ENCODE data around the gene ISY1. TPM values are rescaled to one million over a fixed set of nuclear protein-coding genes. Genes with fewer than 3 reads are reported as not detected.

ISY1 gene
- polyA plus RNA-seq, 1 donor (not counting 4 experiments of a cell fraction or from before 2014, with no cell fraction given): 25.5 TPM

- Histone ChIP-seq H3K27ac (ENCODE audit: control insufficient read depth, insufficient read depth, low read length) (no peak overlapping the region), H3K27me3 (ENCODE audit: control insufficient read depth, extremely low read depth, insufficient read depth, low read length) (no peaks in the 10 kb centered on the region), H3K79me2 (ENCODE audit: control insufficient read depth, insufficient read depth, low read length) (peaks cover 17% of the 10 kb centered on the region), H2AFZ (ENCODE audit: control insufficient read depth, low read length) (no peak overlapping the region), H3K36me3 (ENCODE audit: control insufficient read depth in 2 of 2, extremely low read depth in 1 of 2, insufficient read depth in 2 of 2, low read length in 2 of 2) (peaks cover 12 to 20% of the 10 kb centered on the region in 2 experiments), H3K4me2 (ENCODE audit: control insufficient read depth, extremely low read depth, insufficient read depth, low read depth, low read length) (no peak overlapping the region), H3K9ac (ENCODE audit: control insufficient read depth, extremely low read depth, insufficient read depth, low read length) (no peak overlapping the region), H3K4me3 (ENCODE audit: control insufficient read depth in 2 of 3, extremely low read depth in 1 of 3, insufficient read depth in 2 of 3, low read depth in 1 of 3, low read length in 3 of 3) (no peak overlapping the region), H4K20me1 (ENCODE audit: control insufficient read depth, extremely low read depth, insufficient read depth, low read length) (no peaks in the 10 kb centered on the region), H3K9me1 (ENCODE audit: control insufficient read depth, extremely low read depth, insufficient read depth, low read length) (no peaks in the 10 kb centered on the region), H3K9me3 (ENCODE audit: control insufficient read depth, low read depth, low read length) (no peaks in the 10 kb centered on the region), H3K4me1 (ENCODE audit: control insufficient read depth, extremely low read depth, insufficient read depth, low read length) (peaks cover 15% of the 10 kb centered on the region)
- dilution Hi-C loops (cut with MboI; ENCODE audit: extremely low pct_ligation_motif_present, low sequenced_read_pairs): no loop called here
- TF ChIP-seq EZH2 (IDR thresholded peaks at IDR 0.05; ENCODE audit: low read length) (no peak), CTCF (optimal IDR thresholded peaks at IDR 0.05 in 1 of 3, IDR thresholded peaks at IDR 0.05 in 1 of 3, conservative IDR thresholded peaks at IDR 0.05 in 1 of 3; ENCODE audit: extremely low read depth in 1 of 3, insufficient read depth in 2 of 3, low read length in 3 of 3) (no peak)
- no peak for FAIRE-seq
- no peak for DNase-seq (ENCODE audit: low read depth, low spot score)
Observed at GRCh38 chr3:129164500-129164899, 3.6 kb upstream of the ISY1 start.

GRCh38 chr3:129162729-129163579 lies 2.1 kb upstream of the ISY1 start:
- dilution Hi-C loops (cut with MboI; ENCODE audit: extremely low pct_ligation_motif_present, low sequenced_read_pairs): no loop called here
- peak overlapping the region in 1 of 3 experiments; percentile 95 for H3K4me3 ChIP-seq (ENCODE audit: control insufficient read depth in 2 of 3, extremely low read depth in 1 of 3, insufficient read depth in 2 of 3, low read depth in 1 of 3, low read length in 3 of 3)
- H3K27ac ChIP-seq (ENCODE audit: control insufficient read depth, insufficient read depth, low read length): no peak overlapping the region
- no peaks in the 10 kb centered on the region for H4K20me1 ChIP-seq (ENCODE audit: control insufficient read depth, extremely low read depth, insufficient read depth, low read length)
- H3K4me1 ChIP-seq (ENCODE audit: control insufficient read depth, extremely low read depth, insufficient read depth, low read length): peaks cover 19% of the 10 kb centered on the region
- peaks cover 22% of the 10 kb centered on the region for H3K79me2 ChIP-seq (ENCODE audit: control insufficient read depth, insufficient read depth, low read length)
- FAIRE-seq (no peak), DNase-seq (ENCODE audit: low read depth, low spot score) (no peak)
- H3K27me3 ChIP-seq (ENCODE audit: control insufficient read depth, extremely low read depth, insufficient read depth, low read length): no peaks in the 10 kb centered on the region
- TF ChIP-seq CTCF (optimal IDR thresholded peaks at IDR 0.05 in 1 of 3, IDR thresholded peaks at IDR 0.05 in 1 of 3, conservative IDR thresholded peaks at IDR 0.05 in 1 of 3; ENCODE audit: extremely low read depth in 1 of 3, insufficient read depth in 2 of 3, low read length in 3 of 3): peak; percentile 18 to 34 (median 27)
- no peak for TF ChIP-seq EZH2 (IDR thresholded peaks at IDR 0.05; ENCODE audit: low read length)
- H3K9me1 ChIP-seq (ENCODE audit: control insufficient read depth, extremely low read depth, insufficient read depth, low read length): no peaks in the 10 kb centered on the region
- H2AFZ ChIP-seq (ENCODE audit: control insufficient read depth, low read length): no peak overlapping the region
- no peaks in the 10 kb centered on the region for H3K9me3 ChIP-seq (ENCODE audit: control insufficient read depth, low read depth, low read length)
- H3K9ac ChIP-seq (ENCODE audit: control insufficient read depth, extremely low read depth, insufficient read depth, low read length): no peak overlapping the region
- H3K36me3 ChIP-seq (ENCODE audit: control insufficient read depth in 2 of 2, extremely low read depth in 1 of 2, insufficient read depth in 2 of 2, low read length in 2 of 2): peaks cover 10 to 23% of the 10 kb centered on the region in 2 experiments
- peak overlapping the region; percentile 97 for H3K4me2 ChIP-seq (ENCODE audit: control insufficient read depth, extremely low read depth, insufficient read depth, low read depth, low read length)

Data from keratinocyte (primary cell).